ENCODE results near the gene BRF1. TPM values are rescaled to one million over a fixed set of nuclear protein-coding genes. Genes with fewer than 3 reads are reported as not detected.

BRF1 gene
- polyA plus RNA-seq, 12 donors, result 19.7 to 28.2 (median 21.4) TPM; not detected in 1

DNA sequence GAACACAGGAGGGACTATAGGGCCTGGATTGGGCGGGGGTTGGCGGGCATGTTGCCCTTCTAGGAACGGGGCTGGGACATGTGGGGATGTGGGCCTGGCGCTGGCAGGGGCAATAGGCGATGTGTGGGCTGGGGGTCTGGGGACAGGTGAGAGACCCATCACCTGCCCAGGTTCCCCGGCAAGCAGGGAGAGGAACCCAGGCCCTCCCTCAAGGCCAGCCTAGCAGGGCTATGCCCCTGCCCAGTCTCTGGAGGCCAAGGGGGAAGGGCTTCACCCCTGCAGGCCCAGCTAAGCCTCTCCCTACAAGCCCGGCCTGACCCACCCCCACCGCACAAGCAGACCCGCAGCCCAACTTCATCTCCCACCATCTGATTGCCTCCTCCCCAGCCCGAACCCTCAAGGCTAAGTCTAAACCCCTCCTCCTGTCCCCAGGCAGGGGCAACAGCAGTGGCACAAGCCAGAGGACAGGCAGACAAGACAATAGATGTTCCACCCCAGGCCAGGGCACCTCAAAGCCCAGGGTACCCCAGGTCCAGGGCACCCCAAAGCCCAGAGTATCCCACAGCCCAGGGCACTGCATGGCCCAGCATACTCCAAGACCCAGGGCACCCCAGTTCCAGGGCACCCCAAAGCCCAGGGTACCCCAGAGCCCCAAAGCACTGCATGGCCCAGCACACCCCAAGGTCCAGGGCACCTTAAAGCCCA, 138.7 kb downstream of the BRF1 start:
- no peak for DNase-seq

DNA sequence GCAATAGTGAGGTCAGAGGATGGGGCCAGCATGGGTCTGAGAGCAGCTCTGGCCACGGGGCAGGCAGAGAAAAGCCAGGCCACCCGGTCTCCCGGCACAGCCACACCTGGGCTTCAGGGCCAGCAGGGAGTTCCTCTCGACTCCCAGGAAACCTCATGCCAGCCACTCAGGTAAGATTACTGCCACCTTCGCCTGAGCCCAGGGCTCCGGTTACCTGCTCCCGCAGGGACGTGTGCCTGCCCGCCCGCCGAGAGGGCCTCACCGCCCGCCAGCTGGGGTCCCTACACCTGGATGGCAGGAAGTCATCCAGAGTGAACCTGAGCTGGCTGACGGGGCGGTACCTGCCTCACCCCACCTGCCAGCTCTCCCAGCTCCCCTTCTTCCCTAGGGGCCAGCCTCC, 139.5 kb downstream of the BRF1 start:
- DNase-seq, result no peak

DNA sequence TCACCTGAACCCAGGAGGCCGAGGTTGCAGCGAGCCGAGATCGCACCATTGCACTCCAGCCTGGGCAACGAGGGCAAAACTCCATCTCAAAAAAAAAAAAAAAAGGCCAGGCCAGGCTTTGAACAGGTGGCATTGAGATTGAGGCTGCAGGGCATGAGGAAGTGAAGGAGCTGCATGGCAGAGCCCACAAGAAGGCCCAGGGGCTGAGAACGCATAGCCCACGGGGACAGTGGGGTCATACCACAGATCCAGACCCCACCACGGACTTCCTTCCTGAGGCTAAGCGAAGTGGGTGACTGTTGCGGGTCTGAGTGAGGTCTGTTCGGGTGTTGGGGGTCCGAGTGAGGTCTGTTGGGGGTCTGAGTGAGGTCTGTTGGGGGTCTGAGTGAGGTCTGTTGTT, 140.0 kb downstream of the BRF1 start:
- no peak for DNase-seq

DNA sequence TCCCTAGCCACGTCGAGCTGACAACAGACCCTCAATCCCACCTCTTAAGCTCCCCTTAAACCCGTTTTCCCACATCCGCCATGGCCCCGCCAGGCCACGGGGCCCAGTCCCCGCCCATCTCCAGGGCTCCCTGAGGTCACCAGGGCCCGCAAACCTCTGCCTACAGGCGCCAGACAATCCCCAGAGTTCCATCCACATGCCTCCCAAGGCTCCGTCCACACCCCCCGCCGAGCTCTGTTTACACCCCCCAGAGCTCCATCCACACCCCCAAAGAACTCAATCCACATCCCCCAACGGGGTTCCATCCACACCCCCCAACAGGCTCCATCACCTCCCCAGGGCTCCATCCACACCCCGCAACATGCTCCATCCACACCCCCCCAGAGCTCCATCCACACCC, 141.5 kb downstream of the BRF1 start:
- DNase-seq, result no peak

Other genes starting within 250 kb of the BRF1 start
- gene GPR132, start 235.6 kb downstream of the BRF1 start, polyA plus RNA-seq (ENCODE audit: insufficient read length in 12 of 12), result 1 to 10 TPM in 1 of 12 donors, under 1 TPM in 9, not detected in 2; 0.49 to 2.2 (median 0.69) TPM
- gene JAG2, start 132.2 kb downstream of the BRF1 start, polyA plus RNA-seq (ENCODE audit: insufficient read length in 12 of 12), result 10 to 100 TPM in 11 of 12 donors, not detected in 1; 23.7 to 54.1 (median 34.0) TPM
- 10 to 100 TPM in 9 of 12 donors, 1 to 10 TPM in 2, not detected in 1; 9.6 to 21.3 (median 12.9) TPM for gene NUDT14, start 119.7 kb downstream of the BRF1 start, polyA plus RNA-seq (ENCODE audit: insufficient read length in 12 of 12)
- gene BTBD6, start 52.5 kb downstream of the BRF1 start, polyA plus RNA-seq (ENCODE audit: insufficient read length in 12 of 12), result 10 to 100 TPM in 11 of 12 donors, not detected in 1; 26.5 to 43.9 (median 36.3) TPM
- gene PACS2, start 13.7 kb upstream of the BRF1 start, polyA plus RNA-seq (ENCODE audit: insufficient read length in 12 of 12), result 100 to 1,000 TPM in 1 of 12 donors, 10 to 100 TPM in 10, not detected in 1; 67.5 to 107 (median 84.6) TPM
- gene TEX22, start 97.5 kb upstream of the BRF1 start, polyA plus RNA-seq (ENCODE audit: insufficient read length in 12 of 12), result 1 to 10 TPM in 5 of 12 donors, under 1 TPM in 5, not detected in 2; 0.11 to 2.3 (median 0.94) TPM
- gene MTA1, start 118.8 kb upstream of the BRF1 start, polyA plus RNA-seq (ENCODE audit: insufficient read length in 12 of 12), result 100 to 1,000 TPM in 2 of 12 donors, 10 to 100 TPM in 9, not detected in 1; 63.7 to 114 (median 75.3) TPM
- gene CRIP2, start 173.8 kb upstream of the BRF1 start, polyA plus RNA-seq (ENCODE audit: insufficient read length in 12 of 12), result 100 to 1,000 TPM in 11 of 12 donors, not detected in 1; 132 to 277 (median 183) TPM
- gene CRIP1, start 185.9 kb upstream of the BRF1 start, polyA plus RNA-seq (ENCODE audit: insufficient read length in 12 of 12), result 10 to 100 TPM in 11 of 12 donors, not detected in 1; 23.4 to 90.6 (median 40.0) TPM
- 1 to 10 TPM in 10 of 12 donors, not detected in 2; 2.2 to 7.1 (median 5.3) TPM for gene TEDC1, start 190.2 kb upstream of the BRF1 start, polyA plus RNA-seq (ENCODE audit: insufficient read length in 12 of 12)
- gene TMEM121, start 225.6 kb upstream of the BRF1 start, polyA plus RNA-seq (ENCODE audit: insufficient read length in 12 of 12), result 1 to 10 TPM in 10 of 12 donors, not detected in 2; 1.0 to 3.1 (median 1.5) TPM

All from muscle of arm (tissue), 12 donors.